GM12891 (cell line): ENCODE measurements around the gene NDUFB8.

ENCODE experiments used
- POLR2A ChIP-seq: IDR thresholded peaks from 2 replicates; pipeline ENCODE4 v1.6.1; 2011; ENCODE audit warnings: low read depth, low read length, control low read depth
- POLR2AphosphoS5 ChIP-seq: IDR thresholded peaks from 2 replicates; pipeline ENCODE4 v1.6.1; 2011; ENCODE audit warnings: low read depth, low read length, control low read depth

GRCh38 chr10:100505164-100505563, 24.5 kb downstream of the NDUFB8 start:
- TF ChIP-seq POLR2A (no peak), POLR2AphosphoS5 (no peak)
